ENCODE results near the gene LIPT1.

- no peak for TF ChIP-seq YY1 (IDR thresholded peaks at IDR 0.05)
- TF ChIP-seq EGR1 (IDR thresholded peaks at IDR 0.05; ENCODE audit: low read depth in 2 of 2) = no peak
Measured at GRCh38 chr2:99187011-99187410, 32.2 kb downstream of the LIPT1 start.

All from liver (tissue), 2 donors.